NCI-H2227 (cell line): Measurements from ENCODE around the gene C11orf86.

Experiments
- DNase-seq: peaks from one replicate; lab custom pipeline; 2025; ENCODE audit not compliant: unreplicated experiment; lab: John Stamatoyannopoulos, UW

C11orf86 gene

GRCh38 chr11:66966351-66966750, 8.8 kb upstream of the C11orf86 start:
- DNase-seq: no peak

GRCh38 chr11:66967670-66968425, 7.3 kb upstream of the C11orf86 start:
- no peak for DNase-seq

GRCh38 chr11:66969584-66970225, 5.4 kb upstream of the C11orf86 start:
- no peak for DNase-seq

- no peak for DNase-seq
These were observed 4.7 kb upstream of the C11orf86 start for GRCh38 chr11:66970371-66970806.

- no peak for DNase-seq
These were observed 4.2 kb upstream of the C11orf86 start for GRCh38 chr11:66970807-66971442.

GRCh38 chr11:66971488-66971887, 3.6 kb upstream of the C11orf86 start:
- no peak for DNase-seq

GRCh38 chr11:66973956-66974580, 1.0 kb upstream of the C11orf86 start:
- no peak for DNase-seq

GRCh38 chr11:66975405-66976027, 412 bp downstream of the C11orf86 start:
- no peak for DNase-seq

GRCh38 chr11:66976028-66976467, 944 bp downstream of the C11orf86 start:
- peak; percentile 37 for DNase-seq

- no peak for DNase-seq
These were observed 1.8 kb downstream of the C11orf86 start for GRCh38 chr11:66976925-66977324.

- no peak for DNase-seq
These were observed 3.1 kb downstream of the C11orf86 start for GRCh38 chr11:66978229-66978628.

GRCh38 chr11:66978717-66979116, 3.6 kb downstream of the C11orf86 start:
- no peak for DNase-seq

- no peak for DNase-seq
These were observed 4.4 kb downstream of the C11orf86 start for GRCh38 chr11:66979336-66979980.

- DNase-seq: peak; percentile 84
These were observed 7.0 kb downstream of the C11orf86 start for GRCh38 chr11:66981976-66982578.

- DNase-seq: no peak
These were observed 8.3 kb downstream of the C11orf86 start for GRCh38 chr11:66983275-66983924.

- DNase-seq: no peak
These were observed 10.5 kb downstream of the C11orf86 start for GRCh38 chr11:66985508-66986177.

- no peak for DNase-seq
These were observed 11.1 kb downstream of the C11orf86 start for GRCh38 chr11:66986178-66986545.

GRCh38 chr11:66987158-66987620, 12.1 kb downstream of the C11orf86 start:
- no peak for DNase-seq
